H9 (cell line): ENCODE data around the gene VEZT. TPM values are rescaled to one million over a fixed set of nuclear protein-coding genes. Genes with fewer than 3 reads are reported as not detected.

Source experiments
- DNase-seq: peaks from one replicate; pipeline ENCODE4 v3.0.0-alpha.2; 2017
- H2AFZ ChIP-seq: one replicate; pipeline ENCODE4 v1.6.1; 2013; ENCODE audit warnings: mild to moderate bottlenecking, low read length, control low read depth, moderate library complexity
- H2AK5ac ChIP-seq: 2 replicates; pipeline ENCODE4 v1.6.1; 2013; ENCODE audit warnings: low read length, control low read depth, mixed read lengths; ENCODE audit not compliant: insufficient read length
- H2BK120ac ChIP-seq: one replicate; pipeline ENCODE4 v1.6.1; 2013; ENCODE audit warnings: low read depth, mild to moderate bottlenecking, low read length, control low read depth, inconsistent platforms; ENCODE audit not compliant: poor library complexity, severe bottlenecking
- H2BK12ac ChIP-seq: 2 replicates; pipeline ENCODE4 v1.6.1; 2013; ENCODE audit warnings: low read length, control low read depth, mixed read lengths, low read depth; ENCODE audit not compliant: insufficient read length
- H2BK15ac ChIP-seq: 2 replicates; pipeline ENCODE4 v1.6.1; 2013; ENCODE audit warnings: low read depth, low read length, control low read depth
- H2BK20ac ChIP-seq: one replicate; pipeline ENCODE4 v1.6.1; 2013; ENCODE audit warnings: low read depth, mild to moderate bottlenecking, low read length, control low read depth, inconsistent platforms; ENCODE audit not compliant: poor library complexity, severe bottlenecking
- H2BK5ac ChIP-seq: 2 replicates; pipeline ENCODE4 v1.6.1; 2013; ENCODE audit warnings: low read length, control low read depth, mixed read lengths; ENCODE audit not compliant: insufficient read length
- H3K14ac ChIP-seq: 2 replicates; pipeline ENCODE4 v1.6.1; 2013; ENCODE audit warnings: low read length, control low read depth; ENCODE audit not compliant: insufficient read depth
- H3K18ac ChIP-seq: 2 replicates; pipeline ENCODE4 v1.6.1; 2013; ENCODE audit warnings: low read depth, mild to moderate bottlenecking, mixed read lengths, low read length, control low read depth; ENCODE audit not compliant: insufficient read length
- H3K23ac ChIP-seq: 2 replicates; pipeline ENCODE4 v1.6.1; 2013; ENCODE audit warnings: low read length, control low read depth, mixed read lengths, low read depth; ENCODE audit not compliant: insufficient read length
- H3K23me2 ChIP-seq: 2 replicates; pipeline ENCODE4 v1.6.1; 2013; ENCODE audit warnings: low read depth, mild to moderate bottlenecking, mixed read lengths, low read length, control low read depth; ENCODE audit not compliant: insufficient read length, poor library complexity, severe bottlenecking
- H3K27ac ChIP-seq: 2 replicates; pipeline ENCODE4 v1.5.1; 2013; ENCODE audit warnings: low read length, control low read depth, mixed read lengths, low read depth; ENCODE audit not compliant: insufficient read length
- H3K27me3 ChIP-seq: 2 replicates; pipeline ENCODE4 v1.6.1; 2013; ENCODE audit warnings: low read length, control low read depth, inconsistent platforms; ENCODE audit not compliant: insufficient read depth
- H3K4ac ChIP-seq: 2 replicates; pipeline ENCODE4 v1.6.1; 2013; ENCODE audit warnings: low read depth, mild to moderate bottlenecking, control low read depth, inconsistent platforms, low read length, moderate library complexity
- H3K4me1 ChIP-seq: 2 replicates; pipeline ENCODE4 v1.6.1; 2013; ENCODE audit warnings: low read length, control low read depth, inconsistent platforms; ENCODE audit not compliant: insufficient read depth
- H3K4me2 ChIP-seq: 2 replicates; pipeline ENCODE4 v1.6.1; 2013; ENCODE audit warnings: low read length, control low read depth, mixed read lengths; ENCODE audit not compliant: insufficient read length, insufficient read depth
- H3K56ac ChIP-seq: 2 replicates; pipeline ENCODE4 v1.6.1; 2013; ENCODE audit warnings: low read depth, mild to moderate bottlenecking, mixed read lengths, low read length, control low read depth; ENCODE audit not compliant: insufficient read length
- H3K79me1 ChIP-seq: 2 replicates; pipeline ENCODE4 v1.6.1; 2013; ENCODE audit warnings: low read depth, mild to moderate bottlenecking, moderate library complexity, low read length, control low read depth, inconsistent platforms; ENCODE audit not compliant: insufficient read depth, poor library complexity, severe bottlenecking
- H3K79me2 ChIP-seq: 2 replicates; pipeline ENCODE4 v1.6.1; 2013; ENCODE audit warnings: low read length, control low read depth, inconsistent platforms; ENCODE audit not compliant: insufficient read depth
- H3K9ac ChIP-seq: 2 replicates; pipeline ENCODE4 v1.6.1; 2013; ENCODE audit warnings: low read length, control low read depth, mixed read lengths; ENCODE audit not compliant: insufficient read length; ENCODE audit errors: extremely low read depth
- H3K9me3 ChIP-seq: one replicate; pipeline ENCODE4 v1.6.1; 2013; ENCODE audit warnings: low read depth, low read length, inconsistent platforms; ENCODE audit not compliant: control insufficient read depth
- H3T11ph ChIP-seq: one replicate; pipeline ENCODE4 v1.6.1; 2013; ENCODE audit warnings: mild to moderate bottlenecking, low read length, control low read depth, inconsistent platforms
- H4K20me1 ChIP-seq: one replicate; pipeline ENCODE4 v1.6.1; 2013; ENCODE audit not compliant: control insufficient read depth, insufficient read length, insufficient read depth
- H4K5ac ChIP-seq: 2 replicates; pipeline ENCODE4 v1.6.1; 2013; ENCODE audit warnings: low read depth, mild to moderate bottlenecking, mixed read lengths, low read length, control low read depth; ENCODE audit not compliant: insufficient read length
- H4K8ac ChIP-seq: replicated peaks from 2 replicates; pipeline ENCODE4 v1.6.1; 2013; ENCODE audit warnings: low read length, control low read depth, mixed read lengths, low read depth; ENCODE audit not compliant: insufficient read length
- H4K91ac ChIP-seq: 2 replicates; pipeline ENCODE4 v1.6.1; 2013; ENCODE audit warnings: low read depth, mild to moderate bottlenecking, moderate library complexity, mixed read lengths, low read length, control low read depth; ENCODE audit not compliant: insufficient read length
- H3K27ac Mint-ChIP-seq, 3 experiments: 2 replicates in 2 of 3; 3 replicates in 1 of 3; pipeline ENCODE4 v1.8.0; 2020 to 2021; ENCODE audit warnings: mixed read lengths in 3 of 3, mild to moderate bottlenecking in 1 of 3, moderate library complexity in 1 of 3
- H3K27me3 Mint-ChIP-seq: 2 replicates; pipeline ENCODE4 v1.8.0; 2021; ENCODE audit warnings: low read depth, mild to moderate bottlenecking, moderate library complexity, mixed read lengths
- H3K36me3 Mint-ChIP-seq, 3 experiments: 2 replicates in 2 of 3; 3 replicates in 1 of 3; pipeline ENCODE4 v1.8.0; 2020 to 2021; ENCODE audit warnings: low read depth in 3 of 3, mixed read lengths in 3 of 3; ENCODE audit not compliant: insufficient read depth in 1 of 3
- H3K4me1 Mint-ChIP-seq, 2 experiments: 2 replicates each; pipeline ENCODE4 v1.8.0; 2020; ENCODE audit warnings: mixed read lengths in 2 of 2
- H3K4me3 Mint-ChIP-seq, 2 experiments: 2 replicates in 1 of 2; 3 replicates in 1 of 2; pipeline ENCODE4 v1.8.0; 2020 to 2021; ENCODE audit warnings: mild to moderate bottlenecking in 2 of 2, mixed read lengths in 2 of 2, moderate library complexity in 1 of 2
- H3K9me3 Mint-ChIP-seq, 2 experiments: 2 replicates in 1 of 2; 3 replicates in 1 of 2; pipeline ENCODE4 v1.8.0; 2020; ENCODE audit warnings: mild to moderate bottlenecking in 2 of 2, mixed read lengths in 2 of 2, moderate library complexity in 1 of 2
- CTCF ChIP-seq: fragments of 200-600 bp; sonication (generic); conservative IDR thresholded peaks from 3 replicates; pipeline ENCODE4 v1.8.0; 2021; ENCODE audit warnings: antibody characterized with exemption, mild to moderate bottlenecking
- WGBS: extraction: QIAGEN DNeasy Blood & Tissue Kit; methylation state at CpG from one replicate; pipeline ENCODE4 v1.1.7; 2013; ENCODE audit warnings: missing lambda C conversion rate, low lambda C conversion rate, mixed read lengths; ENCODE audit not compliant: insufficient read length; ENCODE audit errors: extremely low coverage; 5-methylcytosine and 5-hydroxymethylcytosine counted together
- total RNA-seq: library from RNA; stranded (reverse); gene quantifications from 2 replicates; pipeline ENCODE4 v1.2.1, GENCODE V29; 2021

Gene VEZT
- total RNA-seq, 1 experiment from 2014 or later, result 69.8 TPM

- no peaks in the 10 kb centered on the region for H3K79me2 ChIP-seq
- H2BK5ac ChIP-seq, result no peak overlapping the region
- 0 out of 4 replicates have a peak, but pooled peaks cover 0 to 3% of the 10 kb centered on the region in 2 experiments for H3K4me1 Mint-ChIP-seq
- H3K4me1 ChIP-seq, result no peaks in the 10 kb centered on the region
- no peak overlapping the region for H3K14ac ChIP-seq
- no peak overlapping the region for H2AFZ ChIP-seq
- no peaks in the 10 kb centered on the region for H3K79me1 ChIP-seq
- no peak overlapping the region for H3K18ac ChIP-seq
- H3K27me3 ChIP-seq, result no peaks in the 10 kb centered on the region
- H3K9me3 Mint-ChIP-seq, result no peaks in the 10 kb centered on the region
- TF ChIP-seq CTCF, result no peak; the same call in 2 of the 3 replicates
- H3K27me3 Mint-ChIP-seq, result no peaks in the 10 kb centered on the region
- no peak overlapping the region for H3K4me2 ChIP-seq
- H3K4ac ChIP-seq, result no peak overlapping the region
- no peak overlapping the region for H4K5ac ChIP-seq
- no peak overlapping the region for H2BK120ac ChIP-seq
- peak overlapping the region in 1 of 3 experiments; percentile 51; a peak in 1 of 7 replicates for H3K27ac Mint-ChIP-seq
- no peaks in the 10 kb centered on the region for H3K23me2 ChIP-seq
- no peak overlapping the region for H3K23ac ChIP-seq
- no peak overlapping the region for H4K91ac ChIP-seq
- DNase-seq, result no peak
- H3T11ph ChIP-seq, result no peak overlapping the region
- H2BK20ac ChIP-seq, result no peak overlapping the region
- H3K4me3 Mint-ChIP-seq, result no peak overlapping the region
- H4K8ac ChIP-seq, result no peak overlapping the region
- H4K20me1 ChIP-seq, result no peaks in the 10 kb centered on the region
- H2AK5ac ChIP-seq, result no peak overlapping the region
- no peak overlapping the region for H3K56ac ChIP-seq
- H2BK12ac ChIP-seq, result no peak overlapping the region
- peaks cover 13 to 56% (median 37%) of the 10 kb centered on the region in 3 experiments; a peak in 5 of 7 replicates for H3K36me3 Mint-ChIP-seq
- WGBS, result no CpG with 5 or more reads among the region's 5 CpGs
- H2BK15ac ChIP-seq, result no peak overlapping the region
- no peak overlapping the region for H3K27ac ChIP-seq
- no peak overlapping the region for H3K9ac ChIP-seq
- no peaks in the 10 kb centered on the region for H3K9me3 ChIP-seq
Measured at GRCh38 chr12:95298916-95299315, 81.3 kb downstream of the VEZT start.
